Measurements from ENCODE around the gene CHST11. TPM values are rescaled to one million over a fixed set of nuclear protein-coding genes. Genes with fewer than 3 reads are reported as not detected.

The CHST11 gene
- total and polyA plus RNA-seq, 9 of the 15 experiments (the other 6 are each of a cell fraction or from before 2014, with no cell fraction given) = 2.3 to 38.7 (median 15.0) TPM

DNA sequence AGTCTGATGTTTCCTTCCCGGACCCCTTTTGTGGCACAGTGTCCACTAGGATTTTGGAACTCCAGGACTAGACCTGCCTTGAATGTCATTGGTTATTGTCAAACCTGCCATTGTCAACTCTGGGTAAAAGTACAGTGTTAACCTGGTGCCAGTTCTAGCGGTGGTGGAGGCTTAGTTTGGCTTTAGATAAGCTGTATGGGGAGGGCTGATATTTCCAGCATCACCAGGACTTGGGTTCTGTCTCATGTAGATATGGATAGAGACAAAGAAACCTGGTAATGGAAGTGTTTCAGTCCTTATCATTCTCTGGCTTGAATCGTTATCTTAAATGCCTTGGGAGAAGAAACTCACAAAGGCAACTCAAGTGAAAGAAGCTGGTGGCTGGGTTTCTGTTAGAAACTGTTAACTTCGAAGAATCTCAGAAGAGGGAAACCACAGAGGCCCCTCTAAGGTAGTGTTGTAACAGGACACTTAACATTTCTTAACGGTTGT, 10.6 kb downstream of the CHST11 start (continued):
- TF ChIP-seq ZNF318 (IDR thresholded peaks at IDR 0.05; ENCODE audit: borderline replicate concordance in 1 of 2, low read depth in 1 of 2) (no peak), TBP (optimal IDR thresholded peaks at IDR 0.05; ENCODE audit: low read depth, low read length) (no peak), C11orf30 (IDR thresholded peaks at IDR 0.05; ENCODE audit: low read depth) (no peak), HMG20B (CRISPR knock-in tag; IDR thresholded peaks at IDR 0.05) (no peak), ETV6 (IDR thresholded peaks at IDR 0.05; ENCODE audit: borderline replicate concordance in 1 of 2, low read depth in 2 of 2, low read length in 1 of 2) (0 out of 4 replicates have a peak, but pooled peaks of 1 of the 2 experiments have one; percentile 55), ETV6 (CRISPR knock-in tag; IDR thresholded peaks at IDR 0.05; ENCODE audit: borderline replicate concordance) (no peak), HDAC2 (IDR thresholded peaks at IDR 0.05) (peak; percentile 92; the same call in 1 of the 2 replicates), MTA2 (IDR thresholded peaks at IDR 0.05; ENCODE audit: low read depth) (peak; percentile 98), TCF3 (CRISPR knock-in tag; IDR thresholded peaks at IDR 0.05) (peak; percentile 98), SRSF1 (IDR thresholded peaks at IDR 0.05; ENCODE audit: low read depth, low read length) (no peak), E2F1 (CRISPR knock-in tag; IDR thresholded peaks at IDR 0.05) (no peak), ARID1B (IDR thresholded peaks at IDR 0.05) (peak; percentile 100), CTBP1 (IDR thresholded peaks at IDR 0.05; ENCODE audit: borderline replicate concordance) (peak; percentile 93), ZNF239 (CRISPR knock-in tag; IDR thresholded peaks at IDR 0.05) (no peak), NCOA6 (IDR thresholded peaks at IDR 0.05) (no peak), ZNF436 (CRISPR knock-in tag; IDR thresholded peaks at IDR 0.05) (no peak), RBM17 (IDR thresholded peaks at IDR 0.05; ENCODE audit: borderline replicate concordance, low read depth, low read length) (no peak), NFIC (IDR thresholded peaks at IDR 0.05) (peak; percentile 96), PURB (CRISPR knock-in tag; IDR thresholded peaks at IDR 0.05; ENCODE audit: low read depth) (no peak), ZNF444 (CRISPR knock-in tag; IDR thresholded peaks at IDR 0.05) (no peak), EGR1 (conservative IDR thresholded peaks at IDR 0.05) (no peak), ZNF766 (CRISPR knock-in tag; conservative IDR thresholded peaks at IDR 0.05) (peak; percentile 97), HNRNPUL1 (IDR thresholded peaks at IDR 0.05; ENCODE audit: low read length) (no peak)
